ENCODE results near the gene CFAP61.
"Not testable (repeated sequence)": the region's sequence is repeated elsewhere in the genome, so short reads cannot be mapped to it uniquely, and the experiment has no call there.

The CFAP61 gene

DNA sequence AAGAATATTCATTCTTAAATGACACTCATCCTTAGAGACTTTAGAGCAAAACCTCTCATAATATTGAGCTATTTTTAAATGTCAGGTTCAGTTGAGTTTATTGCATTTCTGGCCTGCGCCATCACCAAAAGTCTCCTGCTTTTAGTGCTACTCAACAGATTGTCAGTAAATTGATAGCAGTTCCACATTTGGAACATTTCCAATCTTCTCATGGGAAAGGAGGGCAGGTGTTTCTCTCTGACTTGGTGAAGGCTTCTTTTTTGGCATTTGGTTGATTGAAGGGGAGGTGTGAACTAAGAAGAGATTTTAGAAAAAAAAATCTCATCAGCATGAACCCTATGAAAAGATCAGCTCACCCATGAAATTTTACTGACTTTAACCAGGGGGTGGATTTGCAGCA is 189.6 kb downstream of the CFAP61 start:
- no peak overlapping the region for H3K4me3 ChIP-seq (ENCODE audit: severe bottlenecking)
- no peaks in the 10 kb centered on the region for H3K36me3 ChIP-seq (ENCODE audit: low read depth)
- H3K27me3 ChIP-seq (ENCODE audit: insufficient read depth, poor library complexity, severe bottlenecking), result peaks cover 5% of the 10 kb centered on the region
- no peaks in the 10 kb centered on the region for H3K9me3 ChIP-seq (ENCODE audit: severe bottlenecking)
- no peak for ATAC-seq (ENCODE audit: low read depth)
- no peak overlapping the region for H3K27ac ChIP-seq (ENCODE audit: poor library complexity, severe bottlenecking)
- DNase-seq (ENCODE audit: low spot score), result no peak
- TF ChIP-seq, protein P1, sequence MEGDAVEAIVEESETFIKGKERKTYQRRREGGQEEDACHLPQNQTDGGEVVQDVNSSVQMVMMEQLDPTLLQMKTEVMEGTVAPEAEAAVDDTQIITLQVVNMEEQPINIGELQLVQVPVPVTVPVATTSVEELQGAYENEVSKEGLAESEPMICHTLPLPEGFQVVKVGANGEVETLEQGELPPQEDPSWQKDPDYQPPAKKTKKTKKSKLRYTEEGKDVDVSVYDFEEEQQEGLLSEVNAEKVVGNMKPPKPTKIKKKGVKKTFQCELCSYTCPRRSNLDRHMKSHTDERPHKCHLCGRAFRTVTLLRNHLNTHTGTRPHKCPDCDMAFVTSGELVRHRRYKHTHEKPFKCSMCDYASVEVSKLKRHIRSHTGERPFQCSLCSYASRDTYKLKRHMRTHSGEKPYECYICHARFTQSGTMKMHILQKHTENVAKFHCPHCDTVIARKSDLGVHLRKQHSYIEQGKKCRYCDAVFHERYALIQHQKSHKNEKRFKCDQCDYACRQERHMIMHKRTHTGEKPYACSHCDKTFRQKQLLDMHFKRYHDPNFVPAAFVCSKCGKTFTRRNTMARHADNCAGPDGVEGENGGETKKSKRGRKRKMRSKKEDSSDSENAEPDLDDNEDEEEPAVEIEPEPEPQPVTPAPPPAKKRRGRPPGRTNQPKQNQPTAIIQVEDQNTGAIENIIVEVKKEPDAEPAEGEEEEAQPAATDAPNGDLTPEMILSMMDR (IDR thresholded peaks at IDR 0.05; ENCODE audit: poor library complexity, severe bottlenecking), result no peak
- no peaks in the 10 kb centered on the region for H3K4me1 ChIP-seq (ENCODE audit: insufficient read depth, poor library complexity, severe bottlenecking)

DNA sequence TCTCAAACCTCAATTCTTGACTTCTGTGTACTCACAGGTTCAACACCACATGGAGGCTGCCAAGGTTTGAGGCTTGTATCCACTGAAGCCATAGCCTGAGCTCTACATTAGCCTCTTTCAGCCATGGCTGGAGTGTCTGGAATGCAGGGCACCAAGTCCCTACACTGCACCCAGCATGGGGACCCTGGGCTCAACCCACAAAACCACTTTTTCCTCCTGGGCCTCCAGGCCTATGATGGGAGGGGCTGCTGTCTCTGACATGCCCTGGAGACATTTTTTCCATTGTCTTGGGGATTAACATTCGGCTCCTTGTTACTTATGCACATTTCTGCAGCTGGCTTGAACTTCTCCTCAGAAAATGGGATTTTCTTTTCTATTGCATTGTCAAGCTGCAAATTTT is 192.1 kb downstream of the CFAP61 start:
- H3K4me3 ChIP-seq (ENCODE audit: severe bottlenecking); H3K27ac ChIP-seq (ENCODE audit: poor library complexity, severe bottlenecking); H3K36me3 ChIP-seq (ENCODE audit: low read depth); ATAC-seq (ENCODE audit: low read depth); H3K9me3 ChIP-seq (ENCODE audit: severe bottlenecking); DNase-seq (ENCODE audit: low spot score); H3K27me3 ChIP-seq (ENCODE audit: insufficient read depth, poor library complexity, severe bottlenecking); H3K4me1 ChIP-seq (ENCODE audit: insufficient read depth, poor library complexity, severe bottlenecking): not testable (repeated sequence)

DNA sequence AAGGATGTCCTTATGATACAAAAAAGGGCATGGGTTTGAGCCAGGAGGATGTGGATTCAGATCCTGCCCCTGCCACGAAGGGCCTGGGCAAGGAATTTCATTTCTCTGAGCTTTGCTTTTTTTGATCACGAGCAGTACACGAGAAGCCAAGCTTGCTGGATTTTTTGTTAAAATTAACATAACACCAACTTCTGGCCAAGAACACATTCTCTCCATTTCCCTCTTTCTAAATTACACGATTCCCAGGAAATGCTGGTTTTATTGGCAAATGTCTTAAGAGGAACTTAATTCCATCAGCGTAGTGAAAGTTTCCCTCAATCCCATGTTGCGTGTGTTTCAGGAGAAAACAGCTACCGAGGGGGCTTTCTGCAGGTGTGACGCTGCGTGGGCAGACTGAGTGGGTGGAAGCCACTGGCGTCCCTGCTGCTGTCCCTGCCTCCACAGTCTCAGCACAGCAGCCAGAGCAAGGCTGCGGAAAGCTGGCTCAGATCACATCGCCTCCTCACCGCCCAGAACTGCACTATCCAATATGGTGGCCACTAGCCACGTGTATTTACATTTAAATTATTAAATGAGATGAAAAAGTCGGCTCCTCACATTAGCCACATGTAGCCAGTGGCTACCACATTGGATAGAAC is 194.8 kb downstream of the CFAP61 start:
- Histone ChIP-seq H3K4me1 (ENCODE audit: insufficient read depth, poor library complexity, severe bottlenecking) (no peaks in the 10 kb centered on the region), H3K9me3 (ENCODE audit: severe bottlenecking) (no peaks in the 10 kb centered on the region), H3K27me3 (ENCODE audit: insufficient read depth, poor library complexity, severe bottlenecking) (no peaks in the 10 kb centered on the region), H3K27ac (ENCODE audit: poor library complexity, severe bottlenecking) (no peak overlapping the region), H3K4me3 (ENCODE audit: severe bottlenecking) (no peak overlapping the region), H3K36me3 (ENCODE audit: low read depth) (no peaks in the 10 kb centered on the region)
- DNase-seq (ENCODE audit: low spot score) (no peak), ATAC-seq (ENCODE audit: low read depth) (no peak)
- TF ChIP-seq, protein P1 (IDR thresholded peaks at IDR 0.05; ENCODE audit: poor library complexity, severe bottlenecking), result no peak

DNA sequence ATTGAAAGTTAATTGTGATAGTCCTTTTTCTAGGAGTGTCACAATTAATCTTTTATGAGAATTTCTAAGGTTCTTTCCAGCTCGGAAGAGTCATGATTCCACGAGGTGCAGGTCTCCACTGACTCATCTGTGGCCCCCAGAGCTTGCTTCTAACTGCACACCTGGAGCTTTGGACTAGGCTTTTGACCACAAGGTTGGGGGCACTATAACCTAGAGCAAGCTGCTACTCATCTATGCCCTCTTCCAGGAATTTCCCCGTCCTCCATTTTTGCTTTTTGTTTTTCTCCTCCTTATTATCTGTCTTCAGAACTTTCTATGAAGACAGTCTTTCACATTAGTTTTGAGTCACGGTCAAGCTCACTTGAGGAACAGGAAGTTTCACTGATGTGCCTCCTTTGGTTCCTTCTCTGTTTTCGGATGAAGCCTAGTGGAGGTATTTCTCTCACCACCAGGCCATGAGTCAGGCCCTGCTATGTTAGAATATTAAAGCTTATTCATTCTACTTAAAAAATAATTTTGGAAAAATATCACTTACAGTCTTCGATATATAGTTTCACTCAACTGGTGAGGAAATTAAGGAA is 196.4 kb downstream of the CFAP61 start:
- Histone ChIP-seq H3K36me3 (ENCODE audit: low read depth) (no peaks in the 10 kb centered on the region), H3K4me3 (ENCODE audit: severe bottlenecking) (no peak overlapping the region), H3K27ac (ENCODE audit: poor library complexity, severe bottlenecking) (no peak overlapping the region), H3K9me3 (ENCODE audit: severe bottlenecking) (no peaks in the 10 kb centered on the region), H3K4me1 (ENCODE audit: insufficient read depth, poor library complexity, severe bottlenecking) (no peaks in the 10 kb centered on the region), H3K27me3 (ENCODE audit: insufficient read depth, poor library complexity, severe bottlenecking) (no peaks in the 10 kb centered on the region)
- TF ChIP-seq, protein P1 (IDR thresholded peaks at IDR 0.05; ENCODE audit: poor library complexity, severe bottlenecking), result no peak
- ATAC-seq (ENCODE audit: low read depth) (no peak), DNase-seq (ENCODE audit: low spot score) (no peak)

DNA sequence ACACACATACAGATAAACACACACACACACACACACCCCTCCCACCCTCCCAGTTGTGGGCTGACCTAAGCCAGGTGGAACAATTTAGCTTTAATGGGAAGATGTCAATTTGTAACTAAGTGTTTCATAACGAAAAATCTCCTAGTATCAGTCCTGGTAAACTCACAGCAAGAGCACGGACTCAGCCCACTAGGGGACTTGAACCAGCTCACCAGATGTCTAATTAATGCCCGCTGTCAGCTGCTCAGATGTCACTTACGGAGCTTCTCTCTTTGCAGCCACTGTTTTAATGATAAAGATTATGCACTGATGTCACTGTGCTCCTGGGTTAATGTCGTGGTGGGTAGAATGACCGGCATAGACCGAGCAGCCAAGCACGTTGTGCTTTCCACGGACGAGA is 199.0 kb downstream of the CFAP61 start:
- no peaks in the 10 kb centered on the region for H3K27me3 ChIP-seq (ENCODE audit: insufficient read depth, poor library complexity, severe bottlenecking)
- no peak for ATAC-seq (ENCODE audit: low read depth)
- H3K4me1 ChIP-seq (ENCODE audit: insufficient read depth, poor library complexity, severe bottlenecking), result no peaks in the 10 kb centered on the region
- no peaks in the 10 kb centered on the region for H3K9me3 ChIP-seq (ENCODE audit: severe bottlenecking)
- H3K36me3 ChIP-seq (ENCODE audit: low read depth), result no peaks in the 10 kb centered on the region
- DNase-seq (ENCODE audit: low spot score), result no peak
- H3K4me3 ChIP-seq (ENCODE audit: severe bottlenecking), result no peak overlapping the region
- H3K27ac ChIP-seq (ENCODE audit: poor library complexity, severe bottlenecking), result no peak overlapping the region
- TF ChIP-seq, protein P1 (IDR thresholded peaks at IDR 0.05; ENCODE audit: poor library complexity, severe bottlenecking), result no peak
